Neuron (in vitro differentiated cells): ENCODE measurements around the gene ABLIM2.

Source experiments
- H2AFZ ChIP-seq: one replicate; pipeline ENCODE4 v1.6.1; 2013; ENCODE audit warnings: low read depth, mild to moderate bottlenecking, inconsistent platforms, low read length, moderate library complexity
- H3K27me3 ChIP-seq: one replicate; pipeline ENCODE4 v1.6.1; 2013; ENCODE audit warnings: low read length; ENCODE audit not compliant: insufficient read depth
- H3K36me3 ChIP-seq: one replicate; pipeline ENCODE4 v1.6.1; 2013; ENCODE audit warnings: low read length; ENCODE audit not compliant: insufficient read depth
- H3K4me1 ChIP-seq: one replicate; pipeline ENCODE4 v1.6.1; 2013; ENCODE audit warnings: low read length; ENCODE audit not compliant: insufficient read depth
- H3K4me3 ChIP-seq: 2 replicates; pipeline ENCODE4 v1.5.1; 2013; ENCODE audit warnings: mild to moderate bottlenecking, low read length, moderate library complexity
- H3K9me3 ChIP-seq: one replicate; pipeline ENCODE4 v1.6.1; 2013; ENCODE audit warnings: low read length

ABLIM2 gene

DNA sequence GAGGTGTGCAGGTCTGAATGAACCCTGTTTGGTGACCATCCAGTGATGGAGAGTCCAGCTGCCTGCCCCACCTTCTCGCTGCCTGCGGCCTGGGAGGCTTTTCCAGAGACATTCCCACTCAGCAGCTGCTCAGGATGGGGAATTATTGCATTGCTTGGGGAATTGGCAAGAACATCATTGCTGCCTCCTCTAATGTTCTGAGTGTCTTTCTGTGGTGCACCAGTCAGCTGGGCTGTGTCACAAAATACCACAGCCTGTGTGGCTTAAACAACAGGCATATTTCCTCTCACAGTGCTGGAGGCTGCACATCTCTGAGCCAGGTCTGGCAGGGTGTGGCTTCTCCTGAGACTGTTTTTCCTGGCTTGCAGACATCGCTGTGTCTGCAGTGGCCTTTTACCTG is 132.2 kb downstream of the ABLIM2 start:
- H3K27me3 ChIP-seq = peaks cover 12% of the 10 kb centered on the region
- no peak overlapping the region for H2AFZ ChIP-seq
- H3K4me3 ChIP-seq = no peak overlapping the region
- H3K36me3 ChIP-seq = no peaks in the 10 kb centered on the region
- H3K9me3 ChIP-seq = no peaks in the 10 kb centered on the region
- no peaks in the 10 kb centered on the region for H3K4me1 ChIP-seq

- no peaks in the 10 kb centered on the region for H3K4me1 ChIP-seq
- H3K9me3 ChIP-seq = no peaks in the 10 kb centered on the region
- H3K4me3 ChIP-seq = no peak overlapping the region
- H3K36me3 ChIP-seq = no peaks in the 10 kb centered on the region
- peaks cover 12% of the 10 kb centered on the region for H3K27me3 ChIP-seq
- no peak overlapping the region for H2AFZ ChIP-seq
Measured at GRCh38 chr4:8025668-8026067, 132.9 kb downstream of the ABLIM2 start.

DNA sequence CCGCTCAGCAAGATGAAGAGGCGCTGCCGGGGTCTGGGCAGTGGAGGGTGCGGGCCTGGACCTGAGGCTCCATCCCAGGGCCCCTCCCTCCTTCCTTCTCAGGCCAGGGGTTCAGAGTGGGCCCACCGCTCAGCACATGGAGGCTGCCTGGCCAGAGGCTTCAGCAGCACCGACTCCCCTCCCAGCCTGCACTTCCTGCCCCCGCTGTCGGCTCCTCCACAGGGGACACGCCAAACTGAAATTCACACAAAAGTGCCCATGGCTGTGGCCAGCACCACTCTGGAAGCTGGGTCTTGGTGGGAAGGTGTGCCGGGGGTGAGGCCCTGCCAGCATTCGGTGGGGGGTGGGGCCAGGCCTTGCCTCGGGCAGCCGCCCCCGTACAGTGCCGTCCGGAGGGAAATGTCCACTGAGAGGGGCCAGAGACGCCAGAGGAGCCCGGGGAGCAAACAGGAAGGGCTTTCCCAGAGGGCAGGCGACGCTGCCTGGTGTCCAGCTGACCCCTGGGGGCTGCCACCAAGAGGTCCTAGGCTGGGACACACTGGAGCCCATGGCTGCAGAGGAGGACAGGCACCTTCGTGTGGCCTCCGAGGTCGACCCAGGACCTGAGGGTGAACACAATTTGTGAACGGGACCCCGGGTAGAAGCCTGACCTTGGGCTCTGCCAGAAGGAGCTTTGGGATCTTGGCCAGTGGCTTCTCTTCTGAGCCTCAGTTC is 134.4 kb downstream of the ABLIM2 start:
- H3K27me3 ChIP-seq = peaks cover 12% of the 10 kb centered on the region
- H3K36me3 ChIP-seq = no peaks in the 10 kb centered on the region
- H3K4me3 ChIP-seq = no peak overlapping the region
- H3K4me1 ChIP-seq = no peaks in the 10 kb centered on the region
- no peak overlapping the region for H2AFZ ChIP-seq
- no peaks in the 10 kb centered on the region for H3K9me3 ChIP-seq

GRCh38 chr4:8023696-8024033 is 134.9 kb downstream of the ABLIM2 start:
- H3K27me3 ChIP-seq = peaks cover 12% of the 10 kb centered on the region
- no peaks in the 10 kb centered on the region for H3K36me3 ChIP-seq
- H3K4me3 ChIP-seq = no peak overlapping the region
- H3K9me3 ChIP-seq = no peaks in the 10 kb centered on the region
- no peaks in the 10 kb centered on the region for H3K4me1 ChIP-seq
- H2AFZ ChIP-seq = no peak overlapping the region

GRCh38 chr4:8022767-8023695 is 135.6 kb downstream of the ABLIM2 start:
- Histone ChIP-seq H3K36me3 (no peaks in the 10 kb centered on the region), H2AFZ (no peak overlapping the region), H3K4me3 (no peak overlapping the region), H3K9me3 (no peaks in the 10 kb centered on the region), H3K27me3 (peaks cover 12% of the 10 kb centered on the region), H3K4me1 (no peaks in the 10 kb centered on the region)

DNA sequence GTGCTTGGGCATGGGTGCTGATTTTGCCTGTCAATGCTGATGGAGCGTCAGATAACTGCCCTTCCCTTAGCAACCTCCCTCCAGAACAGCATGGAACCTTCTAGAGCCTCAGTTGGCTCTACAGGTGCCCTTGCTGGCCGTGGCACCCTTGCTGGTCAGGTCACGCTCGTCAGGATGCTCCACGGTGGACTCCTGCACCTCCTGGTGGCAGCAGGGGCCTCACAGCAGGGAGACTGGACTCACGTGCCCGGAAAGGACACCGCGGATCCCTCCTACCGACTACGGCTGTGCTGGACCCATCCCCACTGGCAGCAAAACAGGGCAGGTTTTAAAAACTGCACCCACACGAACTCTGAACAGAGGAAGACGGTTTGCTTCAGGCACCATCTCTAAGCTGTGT is 136.8 kb downstream of the ABLIM2 start:
- H2AFZ ChIP-seq = no peak overlapping the region
- no peak overlapping the region for H3K4me3 ChIP-seq
- no peaks in the 10 kb centered on the region for H3K9me3 ChIP-seq
- no peaks in the 10 kb centered on the region for H3K36me3 ChIP-seq
- H3K27me3 ChIP-seq = peaks cover 8% of the 10 kb centered on the region
- no peaks in the 10 kb centered on the region for H3K4me1 ChIP-seq

GRCh38 chr4:8019396-8020365 is 138.9 kb downstream of the ABLIM2 start:
- Histone ChIP-seq H2AFZ (no peak overlapping the region), H3K9me3 (no peaks in the 10 kb centered on the region), H3K27me3 (peaks cover 8% of the 10 kb centered on the region), H3K4me3 (no peak overlapping the region), H3K4me1 (no peaks in the 10 kb centered on the region), H3K36me3 (no peaks in the 10 kb centered on the region)

- Histone ChIP-seq H3K9me3 (no peaks in the 10 kb centered on the region), H3K36me3 (no peaks in the 10 kb centered on the region), H3K4me1 (no peaks in the 10 kb centered on the region), H2AFZ (no peak overlapping the region), H3K27me3 (no peaks in the 10 kb centered on the region), H3K4me3 (no peak overlapping the region)
Measured at GRCh38 chr4:8016527-8016926, 142.1 kb downstream of the ABLIM2 start.

DNA sequence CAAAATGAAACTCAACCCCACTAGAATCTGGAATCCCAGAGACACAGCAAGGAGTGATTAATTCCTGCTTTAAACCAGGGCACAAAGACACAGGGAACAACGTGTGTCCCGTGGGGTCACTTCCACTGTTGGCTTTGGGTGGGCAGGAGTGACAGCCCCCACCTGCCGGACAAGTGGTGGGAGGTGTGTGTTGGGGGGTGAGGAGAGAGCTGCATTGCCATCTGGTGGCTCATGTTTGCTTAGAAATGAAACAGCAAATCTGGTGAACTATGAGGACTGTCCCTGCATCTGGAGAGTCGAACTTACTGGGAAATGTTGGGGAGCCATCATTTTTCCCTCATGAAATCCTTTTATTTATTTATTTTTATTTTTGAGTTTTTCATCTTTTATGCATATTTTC is 143.1 kb downstream of the ABLIM2 start:
- Histone ChIP-seq H3K27me3 (no peaks in the 10 kb centered on the region), H3K36me3 (no peaks in the 10 kb centered on the region), H3K4me1 (peaks cover 8% of the 10 kb centered on the region), H3K4me3 (no peak overlapping the region), H2AFZ (no peak overlapping the region), H3K9me3 (no peaks in the 10 kb centered on the region)

- Histone ChIP-seq H3K36me3 (no peaks in the 10 kb centered on the region), H3K4me1 (peaks cover 17% of the 10 kb centered on the region), H2AFZ (no peak overlapping the region), H3K4me3 (no peak overlapping the region), H3K9me3 (no peaks in the 10 kb centered on the region), H3K27me3 (no peaks in the 10 kb centered on the region)
Measured at GRCh38 chr4:8013976-8014726, 144.5 kb downstream of the ABLIM2 start.

- H3K36me3 ChIP-seq = no peaks in the 10 kb centered on the region
- H3K27me3 ChIP-seq = no peaks in the 10 kb centered on the region
Measured at GRCh38 chr4:8012517-8012916, 146.1 kb downstream of the ABLIM2 start.

DNA sequence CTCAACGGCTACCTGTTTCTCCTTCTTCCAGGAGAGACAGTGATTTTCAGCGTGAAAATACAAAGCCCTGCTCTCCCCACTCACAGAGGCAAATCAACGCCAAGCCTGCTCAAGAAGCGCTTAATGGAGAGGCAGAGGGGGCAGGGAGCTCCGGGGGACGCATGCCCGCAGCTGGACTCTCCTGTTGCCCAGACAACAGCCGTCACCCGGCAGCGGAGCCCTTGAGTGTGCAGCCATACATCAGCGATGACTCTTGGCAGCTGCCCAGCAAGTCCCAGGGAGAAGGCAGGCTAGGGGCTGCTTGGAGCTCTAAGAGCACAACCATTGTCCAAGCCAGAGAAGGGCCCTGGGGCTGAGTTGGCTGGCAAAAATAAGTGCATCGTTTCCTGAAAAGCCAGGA is 148.0 kb downstream of the ABLIM2 start:
- H3K9me3 ChIP-seq = no peaks in the 10 kb centered on the region
- peak overlapping the region; percentile 0 for H3K4me3 ChIP-seq
- peaks cover 17% of the 10 kb centered on the region for H3K4me1 ChIP-seq
- no peaks in the 10 kb centered on the region for H3K27me3 ChIP-seq
- H2AFZ ChIP-seq = peak overlapping the region; percentile 27
- H3K36me3 ChIP-seq = no peaks in the 10 kb centered on the region

More at GRCh38 chr4:8012517-8012916, 146.1 kb downstream of the ABLIM2 start:
- no peaks in the 10 kb centered on the region for H3K9me3 ChIP-seq
- H3K4me3 ChIP-seq = no peak overlapping the region
- H2AFZ ChIP-seq = no peak overlapping the region
- H3K4me1 ChIP-seq = peaks cover 17% of the 10 kb centered on the region
